ENCODE results near the gene PRKCQ. TPM values are rescaled to one million over a fixed set of nuclear protein-coding genes. Genes with fewer than 3 reads are reported as not detected.

PRKCQ gene
- total and polyA plus RNA-seq, 2 of the 8 experiments (the other 6 are each of a cell fraction or from before 2014, with no cell fraction given), result 9.1 to 22.6 TPM

DNA sequence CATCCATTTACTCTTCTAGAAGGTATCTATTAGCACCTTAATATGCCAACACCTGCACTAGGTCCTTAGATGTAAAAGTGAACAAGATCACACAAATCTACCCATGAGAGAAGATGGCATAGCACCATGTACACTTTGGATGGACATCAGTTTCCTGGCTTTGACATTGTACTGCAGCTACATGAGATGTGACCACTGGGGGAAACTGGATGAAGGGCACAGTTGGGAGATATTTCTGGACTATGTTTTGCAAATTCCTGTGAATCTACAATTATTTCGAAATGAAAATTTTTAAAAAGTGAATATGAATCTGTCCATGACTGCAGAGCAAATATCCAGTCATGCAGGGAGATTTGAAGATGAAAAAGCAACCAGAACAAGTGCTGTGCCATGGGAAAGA lies 124.5 kb downstream of the PRKCQ start (continued):
- TF ChIP-seq KDM4A (IDR thresholded peaks at IDR 0.05; ENCODE audit: low read depth, low read length, severe bottlenecking) (no peak), TEAD4 (IDR thresholded peaks at IDR 0.05; ENCODE audit: low read depth, low read length) (no peak), SRF (IDR thresholded peaks at IDR 0.05; ENCODE audit: low read depth, low read length) (no peak), RFX5 (IDR thresholded peaks at IDR 0.05; ENCODE audit: borderline replicate concordance, low read depth, low read length) (no peak)
- TF ChIP-seq, protein P1, sequence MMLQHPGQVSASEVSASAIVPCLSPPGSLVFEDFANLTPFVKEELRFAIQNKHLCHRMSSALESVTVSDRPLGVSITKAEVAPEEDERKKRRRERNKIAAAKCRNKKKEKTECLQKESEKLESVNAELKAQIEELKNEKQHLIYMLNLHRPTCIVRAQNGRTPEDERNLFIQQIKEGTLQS (IDR thresholded peaks at IDR 0.05; ENCODE audit: insufficient read depth, low read depth, low read length), result no peak
- TF ChIP-seq, protein P2, sequence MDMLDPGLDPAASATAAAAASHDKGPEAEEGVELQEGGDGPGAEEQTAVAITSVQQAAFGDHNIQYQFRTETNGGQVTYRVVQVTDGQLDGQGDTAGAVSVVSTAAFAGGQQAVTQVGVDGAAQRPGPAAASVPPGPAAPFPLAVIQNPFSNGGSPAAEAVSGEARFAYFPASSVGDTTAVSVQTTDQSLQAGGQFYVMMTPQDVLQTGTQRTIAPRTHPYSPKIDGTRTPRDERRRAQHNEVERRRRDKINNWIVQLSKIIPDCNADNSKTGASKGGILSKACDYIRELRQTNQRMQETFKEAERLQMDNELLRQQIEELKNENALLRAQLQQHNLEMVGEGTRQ (IDR thresholded peaks at IDR 0.05; ENCODE audit: low read length), result no peak
- TF ChIP-seq, protein P3, sequence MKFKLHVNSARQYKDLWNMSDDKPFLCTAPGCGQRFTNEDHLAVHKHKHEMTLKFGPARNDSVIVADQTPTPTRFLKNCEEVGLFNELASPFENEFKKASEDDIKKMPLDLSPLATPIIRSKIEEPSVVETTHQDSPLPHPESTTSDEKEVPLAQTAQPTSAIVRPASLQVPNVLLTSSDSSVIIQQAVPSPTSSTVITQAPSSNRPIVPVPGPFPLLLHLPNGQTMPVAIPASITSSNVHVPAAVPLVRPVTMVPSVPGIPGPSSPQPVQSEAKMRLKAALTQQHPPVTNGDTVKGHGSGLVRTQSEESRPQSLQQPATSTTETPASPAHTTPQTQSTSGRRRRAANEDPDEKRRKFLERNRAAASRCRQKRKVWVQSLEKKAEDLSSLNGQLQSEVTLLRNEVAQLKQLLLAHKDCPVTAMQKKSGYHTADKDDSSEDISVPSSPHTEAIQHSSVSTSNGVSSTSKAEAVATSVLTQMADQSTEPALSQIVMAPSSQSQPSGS (IDR thresholded peaks at IDR 0.05; ENCODE audit: low read length), result no peak
